ENCODE results near the gene KLHL35.
"Not testable (repeated sequence)": the region's sequence is repeated elsewhere in the genome, so short reads cannot be mapped to it uniquely, and the experiment has no call there.

The KLHL35 gene

GRCh38 chr11:75380716-75381420 lies 52.1 kb downstream of the KLHL35 start:
- DNase-seq (ENCODE audit: extremely low spot score), result no peak
- CTCF ChIA-PET, result interaction anchor here (1.0 to 13.5 kb wide), 5 partner anchors 17 to 102 kb away, joined by 3 to 224 read pairs (median 5); no protein-coding TSS in a partner anchor
- POLR2A ChIA-PET, result no interaction called here
- no peak for TF ChIP-seq CTCF (IDR thresholded peaks at IDR 0.05; ENCODE audit: control extremely low read depth, extremely low read depth, low read depth, missing control alignments)

- ChIA-PET CTCF (interaction anchor here (1.0 to 13.5 kb wide), 4 partner anchors 18 to 102 kb away, joined by 3 to 224 read pairs (median 4); no protein-coding TSS in a partner anchor), POLR2A (no interaction called here)
- DNase-seq (ENCODE audit: extremely low spot score), result no peak
- TF ChIP-seq CTCF (IDR thresholded peaks at IDR 0.05; ENCODE audit: control extremely low read depth, extremely low read depth, low read depth, missing control alignments), result no peak
These were observed 52.8 kb downstream of the KLHL35 start for GRCh38 chr11:75380245-75380644.

- DNase-seq (ENCODE audit: extremely low spot score); POLR2A ChIA-PET: not testable (repeated sequence)
- CTCF ChIA-PET, result interaction anchor here (13.5 kb wide), 1 partner anchor 100 kb away, joined by 224 read pairs; no protein-coding TSS in a partner anchor
These were observed 54.2 kb downstream of the KLHL35 start for GRCh38 chr11:75378776-75379175.

GRCh38 chr11:75376175-75376574 lies 56.8 kb downstream of the KLHL35 start:
- DNase-seq (ENCODE audit: extremely low spot score), result no peak
- POLR2A ChIA-PET, result no interaction called here
- CTCF ChIA-PET, result interaction anchor here (0.8 to 2.2 kb wide), 5 partner anchors 9 to 96 kb away, joined by 3 to 10 read pairs (median 4); no protein-coding TSS in a partner anchor
- no peak for TF ChIP-seq CTCF (IDR thresholded peaks at IDR 0.05; ENCODE audit: control extremely low read depth, extremely low read depth, low read depth, missing control alignments)

- POLR2A ChIA-PET, result no interaction called here
- CTCF ChIA-PET, result interaction anchor here (0.8 to 2.2 kb wide), 3 partner anchors 9 to 104 kb away, joined by 3 to 10 read pairs (median 3); no protein-coding TSS in a partner anchor
These were observed 57.4 kb downstream of the KLHL35 start for GRCh38 chr11:75375626-75376025.

GRCh38 chr11:75374646-75375045 lies 58.4 kb downstream of the KLHL35 start:
- ChIA-PET CTCF (interaction anchor here (1.0 to 1.7 kb wide), 4 partner anchors 10 to 103 kb away, joined by 3 to 5 read pairs (median 4); no protein-coding TSS in a partner anchor), POLR2A (no interaction called here)
- no peak for DNase-seq (ENCODE audit: extremely low spot score)
- no peak for TF ChIP-seq CTCF (IDR thresholded peaks at IDR 0.05; ENCODE audit: control extremely low read depth, extremely low read depth, low read depth, missing control alignments)

More at GRCh38 chr11:75375626-75376025, 57.4 kb downstream of the KLHL35 start:
- TF ChIP-seq CTCF (IDR thresholded peaks at IDR 0.05; ENCODE audit: control extremely low read depth, extremely low read depth, low read depth, missing control alignments), result no peak
- no peak for DNase-seq (ENCODE audit: extremely low spot score)

- no peak for DNase-seq (ENCODE audit: extremely low spot score)
- POLR2A ChIA-PET, result no interaction called here
- no peak for TF ChIP-seq CTCF (IDR thresholded peaks at IDR 0.05; ENCODE audit: control extremely low read depth, extremely low read depth, low read depth, missing control alignments)
- CTCF ChIA-PET, result interaction anchor here (1.5 to 1.9 kb wide), 2 partner anchors 11 to 12 kb away, joined by 8 to 9 read pairs; no protein-coding TSS in a partner anchor
These were observed 59.8 kb downstream of the KLHL35 start for GRCh38 chr11:75373201-75373600.
